Naive thymus-derived CD8-positive, alpha-beta T cell (primary cell): ENCODE data around the gene SNX24. TPM values are rescaled to one million over a fixed set of nuclear protein-coding genes. Genes with fewer than 3 reads are reported as not detected.

Source experiments
- ATAC-seq, 2 donors: fragments of 150-1000 bp; cut with Tn5 transposase in 1 of 2; sonication (Bioruptor Pico), chemical (Tn5 transposase) in 1 of 2; 1 replicate in 1 of 2; 2 replicates in 1 of 2; pipeline ENCODE4 v1.10.0; 2021; ENCODE audit warnings: mild to moderate bottlenecking in 2 of 2, moderate library complexity in 2 of 2
- POLR2A ChIA-PET: fragments of 350-600 bp; sonication (Branson Sonifier 250); formaldehyde crosslinking; loops from one replicate; lab custom pipeline; 2021; ENCODE audit warnings: antibody characterized with exemption; lab: Charles Lee
- DNase-seq, 10 donors: peaks; one replicate each; pipeline versions ENCODE4 v3.0.0 to v3.0.0-alpha.2; 2020 to 2022
- H3K27ac Mint-ChIP-seq, 10 donors: one replicate each; pipeline ENCODE4 v1.8.0; 2020 to 2022; ENCODE audit warnings: mild to moderate bottlenecking in 10 of 10, mixed read lengths in 10 of 10, moderate library complexity in 4 of 10, inconsistent platforms in 1 of 10
- H3K27me3 Mint-ChIP-seq, 5 donors: one replicate each; pipeline ENCODE4 v1.8.0; 2021 to 2022; ENCODE audit warnings: mixed read lengths in 5 of 5
- H3K36me3 Mint-ChIP-seq, 3 donors: one replicate each; pipeline ENCODE4 v1.8.0; 2020 to 2022; ENCODE audit warnings: mixed read lengths in 3 of 3, mild to moderate bottlenecking in 2 of 3, inconsistent platforms in 1 of 3
- H3K4me1 Mint-ChIP-seq, 4 donors: one replicate each; pipeline ENCODE4 v1.8.0; 2021 to 2022; ENCODE audit warnings: mixed read lengths in 4 of 4
- H3K4me3 Mint-ChIP-seq, 10 donors: one replicate each; pipeline ENCODE4 v1.8.0; 2020 to 2022; ENCODE audit warnings: mild to moderate bottlenecking in 10 of 10, mixed read lengths in 10 of 10, moderate library complexity in 6 of 10, inconsistent platforms in 1 of 10
- H3K9me3 Mint-ChIP-seq, 9 donors: one replicate each; pipeline ENCODE4 v1.8.0; 2020 to 2022; ENCODE audit warnings: mixed read lengths in 9 of 9, mild to moderate bottlenecking in 3 of 9, inconsistent platforms in 1 of 9, moderate library complexity in 1 of 9
- polyA plus RNA-seq, 3 donors: library from polyadenylated mRNA; unstranded; fragments of 300-500 nt; fragmentation: Illumina TruSeq; gene quantifications; one replicate each; pipeline ENCODE4 v1.2.3, GENCODE V29; 2021
- total RNA-seq, 8 experiments: library from RNA in 2 of 8; stranded (reverse) in 2 of 8; gene quantifications; one replicate each; pipeline ENCODE4 v1.2.3 and lab custom pipeline; 2021 to 2026

The SNX24 gene
- total and polyA plus RNA-seq, 5 experiments from 2014 or later: 0.42 to 2.5 (median 1.5) TPM

DNA sequence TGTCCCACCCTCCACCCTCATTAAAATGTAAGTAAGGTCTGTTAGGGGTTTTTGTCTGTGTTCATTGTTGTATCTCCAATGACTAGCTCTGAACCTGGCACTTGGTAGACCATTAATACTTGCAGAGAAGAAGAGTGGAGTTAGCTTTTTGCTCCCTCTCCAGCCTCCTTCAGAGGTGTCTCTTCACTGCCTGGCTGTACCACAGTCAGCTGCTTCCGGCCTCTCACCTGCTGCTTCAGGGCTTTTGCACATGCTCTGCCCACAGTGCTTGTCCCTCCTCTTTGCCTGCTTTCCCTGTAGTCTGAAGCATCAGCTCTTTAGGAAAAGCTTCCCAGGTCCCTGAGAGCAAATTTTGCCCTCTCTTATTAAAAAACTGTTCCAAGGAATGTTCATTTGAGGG is 83.6 kb downstream of the SNX24 start:
- no peak for DNase-seq
- Mint-ChIP-seq H3K4me3 (no peak overlapping the region), H3K27ac (no peak overlapping the region), H3K27me3 (peaks cover 0 to 8% (median 0%) of the 10 kb centered on the region in 5 donors), H3K9me3 (no peaks in the 10 kb centered on the region), H3K36me3 (no peaks in the 10 kb centered on the region), H3K4me1 (no peaks in the 10 kb centered on the region)
- ATAC-seq: no peak
- POLR2A ChIA-PET: no interaction called here

DNA sequence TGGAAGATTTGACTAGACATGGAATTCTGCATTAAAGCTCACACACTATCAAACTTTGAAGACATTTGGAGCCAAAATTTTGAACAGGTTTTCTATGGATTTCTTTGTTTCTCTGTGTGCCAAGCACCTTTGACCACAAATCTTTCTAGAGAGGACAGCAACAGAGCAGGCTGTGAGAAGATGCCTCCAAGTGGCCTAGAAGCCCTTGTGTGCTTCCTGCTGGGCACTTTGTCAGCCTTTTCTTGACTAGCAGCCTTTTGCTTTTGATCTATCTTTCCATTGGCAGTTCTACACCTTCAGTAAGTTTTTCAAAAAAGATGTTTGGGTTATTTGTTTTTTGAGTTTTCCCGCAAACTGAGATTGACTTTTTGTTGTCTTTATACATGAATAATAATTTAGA is 84.6 kb downstream of the SNX24 start:
- ATAC-seq (no peak), DNase-seq (no peak)
- H3K4me3 Mint-ChIP-seq: no peak overlapping the region
- no peaks in the 10 kb centered on the region for H3K4me1 Mint-ChIP-seq
- H3K36me3 Mint-ChIP-seq: no peaks in the 10 kb centered on the region
- H3K27me3 Mint-ChIP-seq: peaks cover 0 to 9% (median 0%) of the 10 kb centered on the region in 5 donors
- POLR2A ChIA-PET: no interaction called here
- no peaks in the 10 kb centered on the region for H3K9me3 Mint-ChIP-seq
- H3K27ac Mint-ChIP-seq: no peak overlapping the region

DNA sequence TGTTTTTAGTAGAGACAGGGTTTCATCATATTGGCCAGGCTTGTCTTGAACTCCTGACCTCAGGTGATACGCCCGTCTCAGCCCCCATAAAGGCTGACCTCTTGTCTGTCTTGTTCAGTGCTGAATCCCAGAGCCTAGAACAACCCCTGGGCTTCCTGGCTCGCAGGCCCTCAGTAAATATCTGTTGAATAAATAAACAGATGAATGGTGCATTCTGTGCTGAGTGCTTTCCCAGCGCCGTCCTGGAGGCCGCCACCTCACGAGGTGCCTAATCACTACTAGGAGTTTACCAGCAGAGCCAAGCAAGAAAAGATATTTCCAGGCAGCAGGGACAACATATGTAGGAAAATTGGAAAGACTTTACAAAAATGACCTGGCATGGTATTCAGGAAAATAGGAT is 88.5 kb downstream of the SNX24 start:
- no peaks in the 10 kb centered on the region for H3K36me3 Mint-ChIP-seq
- H3K27me3 Mint-ChIP-seq: peaks cover 0 to 9% (median 0%) of the 10 kb centered on the region in 5 donors
- no peaks in the 10 kb centered on the region for H3K9me3 Mint-ChIP-seq
- H3K4me1 Mint-ChIP-seq: no peaks in the 10 kb centered on the region
- no peak for DNase-seq
- no peak overlapping the region for H3K4me3 Mint-ChIP-seq
- POLR2A ChIA-PET: no interaction called here
- no peak for ATAC-seq
- H3K27ac Mint-ChIP-seq: no peak overlapping the region

DNA sequence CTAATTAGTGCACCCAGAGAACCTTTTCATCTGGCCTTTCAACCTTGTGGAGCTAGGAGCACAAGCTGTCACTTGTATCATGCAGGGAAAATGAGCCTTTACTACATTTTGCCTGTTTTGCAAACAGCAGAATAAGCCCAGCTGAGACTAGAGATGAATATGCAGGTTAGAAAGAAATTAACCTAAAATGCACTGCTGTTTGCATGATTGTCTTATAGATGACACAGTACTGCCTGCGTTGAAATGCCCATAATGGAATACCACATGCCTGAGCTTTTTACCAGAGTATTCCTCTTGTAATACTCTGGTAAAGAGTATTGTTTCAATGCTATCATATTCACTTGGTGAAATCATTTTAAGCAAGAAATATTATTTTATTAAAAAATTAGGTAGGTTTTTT is 90.7 kb downstream of the SNX24 start:
- H3K4me3 Mint-ChIP-seq: no peak overlapping the region
- H3K4me1 Mint-ChIP-seq: no peaks in the 10 kb centered on the region
- ATAC-seq: no peak
- H3K36me3 Mint-ChIP-seq: peaks cover 0 to 6% (median 0%) of the 10 kb centered on the region in 3 donors
- H3K27me3 Mint-ChIP-seq: peaks cover 0 to 13% (median 2%) of the 10 kb centered on the region in 5 donors
- no peaks in the 10 kb centered on the region for H3K9me3 Mint-ChIP-seq
- no peak for DNase-seq
- H3K27ac Mint-ChIP-seq: no peak overlapping the region
- POLR2A ChIA-PET: no interaction called here

DNA sequence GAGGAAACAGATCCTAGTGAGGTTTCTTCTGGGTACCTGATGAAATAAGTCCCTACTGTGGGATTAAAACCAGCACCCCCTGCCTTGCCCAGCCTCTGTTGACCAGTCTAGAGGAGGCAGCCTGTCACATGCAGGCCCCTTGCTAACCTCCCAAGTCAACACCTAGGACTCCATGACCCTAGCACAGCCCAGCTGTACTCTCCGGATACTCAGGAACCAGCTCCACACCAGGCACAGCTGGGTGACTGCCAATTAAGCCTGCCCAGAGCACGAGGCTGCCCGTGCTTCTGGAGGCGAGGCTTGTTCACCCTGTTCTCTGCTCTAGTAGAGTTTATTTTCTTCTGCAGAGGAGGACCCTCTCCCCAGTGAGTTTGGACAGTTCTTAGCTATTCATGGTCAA is 92.5 kb downstream of the SNX24 start:
- Mint-ChIP-seq H3K27me3 (peaks cover 0 to 17% (median 4%) of the 10 kb centered on the region in 5 donors), H3K4me3 (no peak overlapping the region), H3K27ac (no peak overlapping the region), H3K9me3 (no peaks in the 10 kb centered on the region), H3K36me3 (peaks cover 0 to 10% (median 0%) of the 10 kb centered on the region in 3 donors), H3K4me1 (no peaks in the 10 kb centered on the region)
- DNase-seq (no peak), ATAC-seq (no peak)
- POLR2A ChIA-PET: no interaction called here

DNA sequence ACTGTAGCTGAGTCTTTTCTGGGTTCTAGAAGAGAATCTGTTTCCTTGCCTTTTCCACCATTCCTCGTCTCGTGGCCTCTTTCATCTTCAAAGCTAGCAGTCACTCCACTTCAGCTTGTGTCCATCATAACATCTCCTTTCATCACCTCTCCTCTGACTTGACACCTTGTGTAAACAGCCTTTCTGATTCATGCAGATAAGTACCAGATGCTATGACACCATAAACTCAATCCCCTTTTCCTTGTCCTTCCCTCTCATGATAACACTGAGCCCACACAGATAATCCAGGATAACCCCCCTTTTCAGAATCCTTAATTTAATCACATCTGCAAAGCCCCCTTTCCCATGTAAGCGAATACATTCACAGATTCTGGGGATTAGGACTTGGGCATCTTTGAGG is 95.5 kb downstream of the SNX24 start:
- POLR2A ChIA-PET: no interaction called here
- ATAC-seq: no peak

DNA sequence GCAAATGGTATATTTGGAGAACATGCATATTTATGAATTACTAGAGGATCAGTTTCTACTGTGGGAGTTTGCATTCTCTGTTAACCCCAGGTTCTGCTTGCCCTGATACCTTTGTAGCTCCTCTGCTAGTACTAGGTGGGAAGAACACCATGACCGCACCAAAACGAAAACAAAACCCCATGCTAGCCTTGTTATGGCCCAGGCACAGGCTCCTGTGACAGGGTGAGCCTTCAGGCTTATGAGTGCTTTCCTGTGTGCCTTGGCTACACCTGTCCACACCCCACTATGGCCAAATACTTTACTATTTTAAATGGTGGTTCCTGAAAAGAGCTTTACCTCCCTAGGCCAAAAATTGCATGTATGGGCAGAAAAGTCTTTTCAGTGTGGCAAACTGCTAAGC is 96.3 kb downstream of the SNX24 start:
- H3K9me3 Mint-ChIP-seq: no peaks in the 10 kb centered on the region
- H3K27ac Mint-ChIP-seq: no peak overlapping the region
- H3K27me3 Mint-ChIP-seq: peaks cover 0 to 14% (median 5%) of the 10 kb centered on the region in 5 donors
- ATAC-seq (no peak), DNase-seq (no peak)
- POLR2A ChIA-PET: no interaction called here
- no peaks in the 10 kb centered on the region for H3K4me1 Mint-ChIP-seq
- peaks cover 0 to 10% (median 0%) of the 10 kb centered on the region in 3 donors for H3K36me3 Mint-ChIP-seq
- H3K4me3 Mint-ChIP-seq: no peak overlapping the region

More for the DNA sequence above, 95.5 kb downstream of the SNX24 start:
- H3K36me3 Mint-ChIP-seq: peaks cover 0 to 10% (median 0%) of the 10 kb centered on the region in 3 donors
- H3K4me1 Mint-ChIP-seq: no peaks in the 10 kb centered on the region
- no peaks in the 10 kb centered on the region for H3K9me3 Mint-ChIP-seq
- H3K27ac Mint-ChIP-seq: no peak overlapping the region
- peaks cover 0 to 14% (median 5%) of the 10 kb centered on the region in 5 donors for H3K27me3 Mint-ChIP-seq
- H3K4me3 Mint-ChIP-seq: no peak overlapping the region
- DNase-seq: no peak

DNA sequence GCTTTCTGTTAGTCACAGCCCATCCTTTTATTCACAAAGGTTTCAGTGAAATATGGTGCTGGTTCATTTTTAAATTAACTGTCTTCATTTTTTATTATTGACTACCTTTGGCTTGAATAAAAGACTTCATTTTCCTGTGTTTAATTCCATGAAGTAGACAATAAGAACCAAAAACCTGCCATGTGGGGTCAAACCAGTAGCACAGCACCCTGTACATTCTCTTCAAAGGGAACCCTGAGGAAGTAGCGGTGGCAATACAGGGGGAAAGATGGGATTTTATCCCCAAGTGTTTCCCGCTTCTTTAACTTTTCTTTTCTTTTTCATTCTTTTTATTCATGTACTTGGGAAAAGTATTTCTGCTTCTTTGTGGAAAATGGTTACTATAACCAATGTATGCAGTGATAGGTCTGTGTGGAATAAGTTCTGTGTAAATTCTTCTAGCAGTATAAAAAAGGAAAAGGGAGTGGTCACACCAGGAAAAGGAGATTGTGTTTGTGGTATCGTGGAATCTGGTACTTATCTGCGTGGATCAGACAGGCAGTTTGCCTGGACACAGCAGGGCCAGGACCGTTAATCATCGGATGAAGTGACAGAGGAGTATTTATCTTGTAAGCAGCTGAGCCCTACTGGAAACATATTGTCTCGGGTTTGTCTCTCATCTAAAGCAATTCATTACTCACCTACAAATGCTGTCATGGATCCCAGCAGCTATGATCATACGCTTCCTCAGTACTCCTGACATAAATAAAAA is 96.9 kb downstream of the SNX24 start:
- H3K27ac Mint-ChIP-seq: no peak overlapping the region

DNA sequence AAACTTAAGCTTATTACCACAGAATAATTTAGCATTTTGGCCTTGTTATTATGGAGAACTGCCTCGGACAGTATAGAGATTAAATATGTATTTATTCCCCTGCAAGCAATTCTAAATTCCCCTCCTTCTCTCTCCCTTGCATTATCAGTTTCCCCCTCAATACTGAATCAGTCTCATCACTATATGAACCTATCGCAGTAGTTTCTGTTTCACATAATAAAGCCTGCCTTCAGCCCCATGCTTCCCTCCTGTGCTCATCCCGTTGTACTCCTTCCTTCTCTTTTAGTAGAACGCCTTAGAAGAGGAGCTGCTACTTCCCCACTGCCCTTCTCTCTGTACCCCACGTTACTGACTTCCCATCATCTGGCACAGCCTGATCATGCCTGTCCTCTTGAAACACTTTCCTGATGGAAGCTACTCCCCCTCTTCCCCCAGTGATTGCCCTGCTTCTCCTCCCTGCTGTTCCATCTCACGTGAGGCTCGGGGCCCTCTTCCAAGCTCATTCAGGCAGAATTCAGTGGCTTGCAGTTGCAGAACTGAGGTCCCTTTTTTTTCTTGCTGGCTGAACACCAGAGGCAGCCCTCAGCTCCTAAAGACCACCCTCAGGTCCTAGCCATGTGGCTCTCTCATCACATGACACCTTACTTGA is 97.8 kb downstream of the SNX24 start:
- H3K4me1 Mint-ChIP-seq: no peaks in the 10 kb centered on the region
- POLR2A ChIA-PET: no interaction called here
- no peaks in the 10 kb centered on the region for H3K9me3 Mint-ChIP-seq
- H3K4me3 Mint-ChIP-seq: no peak overlapping the region
- peaks cover 0 to 10% (median 0%) of the 10 kb centered on the region in 3 donors for H3K36me3 Mint-ChIP-seq
- peaks cover 0 to 14% (median 5%) of the 10 kb centered on the region in 5 donors for H3K27me3 Mint-ChIP-seq
- no peak for DNase-seq
- H3K27ac Mint-ChIP-seq: no peak overlapping the region
- no peak for ATAC-seq

More for the DNA sequence above, 96.9 kb downstream of the SNX24 start:
- Mint-ChIP-seq H3K9me3 (no peaks in the 10 kb centered on the region), H3K4me1 (no peaks in the 10 kb centered on the region), H3K36me3 (peaks cover 0 to 10% (median 0%) of the 10 kb centered on the region in 3 donors), H3K27me3 (peaks cover 0 to 14% (median 5%) of the 10 kb centered on the region in 5 donors), H3K4me3 (no peak overlapping the region)
- DNase-seq (no peak), ATAC-seq (no peak)
- POLR2A ChIA-PET: no interaction called here

DNA sequence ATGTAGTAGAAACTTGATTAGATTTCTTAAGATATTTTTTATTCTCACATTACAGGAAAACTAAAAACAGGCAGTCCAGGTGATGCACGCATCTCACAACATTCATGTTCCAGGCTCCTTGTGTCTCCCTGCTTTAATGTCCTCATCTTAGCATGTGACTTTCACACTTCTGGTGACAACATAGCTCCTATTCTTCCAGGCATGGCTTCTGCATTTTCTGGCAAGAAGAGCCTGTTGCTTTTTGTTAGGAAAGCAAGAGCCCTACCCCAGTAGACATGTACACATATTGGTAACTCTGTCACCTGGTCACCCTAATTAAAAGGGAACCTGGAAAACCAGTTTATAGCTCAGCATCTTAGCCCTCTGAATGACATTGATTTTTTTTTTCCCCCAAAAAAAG is 98.6 kb downstream of the SNX24 start:
- Mint-ChIP-seq H3K4me3 (no peak overlapping the region), H3K9me3 (no peaks in the 10 kb centered on the region), H3K27me3 (peaks cover 0 to 14% (median 5%) of the 10 kb centered on the region in 5 donors), H3K27ac (no peak overlapping the region), H3K4me1 (no peaks in the 10 kb centered on the region), H3K36me3 (peaks cover 0 to 12% (median 0%) of the 10 kb centered on the region in 3 donors)
- no peak for DNase-seq
- POLR2A ChIA-PET: no interaction called here
- ATAC-seq: no peak

DNA sequence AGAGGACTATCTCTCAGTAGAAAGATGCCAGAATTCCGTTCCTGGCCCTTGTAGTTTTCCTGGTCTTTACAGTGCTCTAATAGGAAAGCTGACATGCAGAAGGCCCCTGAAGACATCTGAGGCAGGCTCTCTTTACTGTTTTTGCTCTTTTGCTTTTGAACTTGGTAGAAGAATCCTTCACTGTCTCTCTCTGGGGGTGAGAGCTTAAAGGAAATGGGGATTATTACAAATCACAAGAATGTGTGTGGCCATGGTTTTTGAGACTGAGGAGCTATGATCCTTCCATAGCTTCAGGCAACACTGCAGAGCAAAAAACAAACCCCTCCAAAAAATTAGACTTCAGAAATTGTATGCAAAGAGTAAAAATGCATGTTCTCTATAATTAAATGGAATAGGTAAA is 102.0 kb downstream of the SNX24 start:
- Mint-ChIP-seq H3K27me3 (peaks cover 0 to 6% (median 2%) of the 10 kb centered on the region in 5 donors), H3K36me3 (peaks cover 0 to 2% (median 0%) of the 10 kb centered on the region in 3 donors), H3K4me1 (no peaks in the 10 kb centered on the region), H3K9me3 (peaks cover 0 to 2% (median 0%) of the 10 kb centered on the region in 9 donors), H3K27ac (no peak overlapping the region), H3K4me3 (no peak overlapping the region)
- POLR2A ChIA-PET: no interaction called here
- ATAC-seq (no peak), DNase-seq (no peak)

DNA sequence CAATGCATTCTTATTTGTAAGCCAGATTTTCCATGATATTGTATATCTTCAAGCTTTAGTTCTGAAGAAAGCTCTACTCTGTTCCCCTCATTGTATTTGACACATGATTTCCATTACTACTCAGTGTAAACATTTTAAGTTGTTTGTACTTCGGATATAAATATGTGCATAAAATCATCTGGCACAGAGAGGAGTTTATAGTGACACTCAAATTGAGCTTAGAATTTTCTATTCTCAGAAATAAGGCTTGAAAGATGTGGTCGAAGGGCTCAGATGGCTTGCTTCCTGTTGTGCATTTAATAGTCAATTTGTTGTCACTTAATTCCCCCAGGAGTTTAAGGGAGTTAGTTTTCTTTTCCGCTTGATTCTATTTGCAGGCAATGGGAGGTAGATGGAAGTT is 102.4 kb downstream of the SNX24 start:
- Mint-ChIP-seq H3K4me3 (no peak overlapping the region), H3K9me3 (peaks cover 0 to 2% (median 0%) of the 10 kb centered on the region in 9 donors), H3K27ac (no peak overlapping the region), H3K36me3 (peaks cover 0 to 2% (median 0%) of the 10 kb centered on the region in 3 donors), H3K4me1 (no peaks in the 10 kb centered on the region), H3K27me3 (peaks cover 0 to 6% (median 2%) of the 10 kb centered on the region in 5 donors)
- DNase-seq (no peak), ATAC-seq (no peak)
- POLR2A ChIA-PET: no interaction called here

DNA sequence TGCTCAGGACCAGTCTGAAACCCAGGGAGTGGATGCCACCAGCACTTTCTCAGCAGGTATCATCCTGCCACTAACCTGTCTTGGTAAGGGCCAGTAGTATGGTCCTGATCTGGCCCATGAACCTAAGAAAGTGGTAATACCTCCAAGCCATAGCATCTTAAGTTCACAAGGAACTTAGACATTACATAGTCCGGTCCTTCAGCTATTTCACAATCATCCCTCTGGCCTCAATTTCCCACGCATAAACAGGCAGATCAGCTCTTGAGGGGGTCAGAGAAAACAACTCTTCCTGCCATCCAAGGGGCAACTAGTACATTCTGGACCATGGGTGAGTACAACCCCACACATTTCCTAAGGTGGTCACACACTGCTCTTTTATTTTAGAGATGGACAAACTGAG is 102.9 kb downstream of the SNX24 start:
- no peak overlapping the region for H3K27ac Mint-ChIP-seq
- H3K36me3 Mint-ChIP-seq: peaks cover 0 to 2% (median 0%) of the 10 kb centered on the region in 3 donors
- DNase-seq (no peak), ATAC-seq (no peak)
- peaks cover 0 to 4% (median 2%) of the 10 kb centered on the region in 5 donors for H3K27me3 Mint-ChIP-seq
- peaks cover 0 to 2% (median 0%) of the 10 kb centered on the region in 9 donors for H3K9me3 Mint-ChIP-seq
- no peak overlapping the region for H3K4me3 Mint-ChIP-seq
- POLR2A ChIA-PET: no interaction called here
- no peaks in the 10 kb centered on the region for H3K4me1 Mint-ChIP-seq
